WTC11 (cell line): ENCODE data around the gene FNDC3B. TPM values are rescaled to one million over a fixed set of nuclear protein-coding genes. Genes with fewer than 3 reads are reported as not detected.
A peak's percentile ranks its signal among the peaks of the same experiment; 100 is the strongest.

Experiments used
- ATAC-seq: fragments of 200-7000 bp; cut with Tn5 transposase; 2 replicates; pipeline ENCODE4 v1.10.0; 2021; ENCODE audit warnings: mild to moderate bottlenecking, moderate library complexity
- CTCF ChIA-PET: fragments of 300-600 bp; sonication (Branson Sonifier 250); formaldehyde crosslinking; loops from one replicate; lab custom pipeline; 2021; ENCODE audit warnings: antibody characterized with exemption; lab: Charles Lee
- POLR2A ChIA-PET: fragments of 350-600 bp; sonication (Branson Sonifier 250); formaldehyde crosslinking; loops from one replicate; lab custom pipeline; 2021; ENCODE audit warnings: antibody characterized with exemption; lab: Charles Lee
- DNase-seq: peaks from one replicate; pipeline ENCODE4 v3.0.0; 2021; ENCODE audit warnings: low spot score
- H3K27ac Mint-ChIP-seq: 2 replicates; pipeline ENCODE4 v1.8.0; 2021; ENCODE audit warnings: mixed read lengths
- H3K27me3 Mint-ChIP-seq: 2 replicates; pipeline ENCODE4 v1.8.0; 2021; ENCODE audit warnings: low read depth, mild to moderate bottlenecking, moderate library complexity, mixed read lengths
- H3K36me3 Mint-ChIP-seq: 2 replicates; pipeline ENCODE4 v1.8.0; 2021; ENCODE audit warnings: mixed read lengths
- H3K4me1 Mint-ChIP-seq: 2 replicates; pipeline ENCODE4 v1.8.0; 2022; ENCODE audit warnings: mixed read lengths
- H3K4me3 Mint-ChIP-seq: 2 replicates; pipeline ENCODE4 v1.8.0; 2021; ENCODE audit warnings: mild to moderate bottlenecking, moderate library complexity, mixed read lengths
- H3K9me3 Mint-ChIP-seq: 2 replicates; pipeline ENCODE4 v1.8.0; 2021; ENCODE audit warnings: mixed read lengths
- ATF1 ChIP-seq: sonication (generic); formaldehyde crosslinking; IDR thresholded peaks from 2 replicates; pipeline ENCODE4 v1.8.1; 2023; ENCODE audit warnings: mild to moderate bottlenecking, moderate library complexity, missing genetic modification reagents
- CREB1 ChIP-seq: sonication (generic); formaldehyde crosslinking; IDR thresholded peaks from 2 replicates; pipeline ENCODE4 v1.8.0; 2023; ENCODE audit warnings: mild to moderate bottlenecking, missing genetic modification reagents
- CREM ChIP-seq: sonication (generic); formaldehyde crosslinking; IDR thresholded peaks from 2 replicates; pipeline ENCODE4 v1.8.1; 2022; ENCODE audit warnings: mild to moderate bottlenecking, missing genetic modification reagents, moderate library complexity
- ELF4 ChIP-seq: sonication (generic); formaldehyde crosslinking; IDR thresholded peaks from 2 replicates; pipeline ENCODE4 v1.8.1; 2022; ENCODE audit warnings: low read depth, mild to moderate bottlenecking, moderate library complexity, missing genetic modification reagents
- EMX1 ChIP-seq: fragments of 250-450 bp; sonication (Bioruptor Pico); IDR thresholded peaks from 2 replicates; pipeline ENCODE4 v1.8.0; 2021; ENCODE audit warnings: mild to moderate bottlenecking
- KAT7 ChIP-seq: sonication (generic); formaldehyde crosslinking; IDR thresholded peaks from 2 replicates; pipeline ENCODE4 v1.8.1; 2023; ENCODE audit warnings: missing genetic modification reagents, mild to moderate bottlenecking, borderline replicate concordance
- MYBL2 ChIP-seq: sonication (generic); formaldehyde crosslinking; IDR thresholded peaks from 2 replicates; pipeline ENCODE4 v1.8.1; 2023; ENCODE audit warnings: mild to moderate bottlenecking, moderate library complexity, missing genetic modification reagents
- RORB ChIP-seq: fragments of 250-450 bp; sonication (Bioruptor Pico); IDR thresholded peaks from 2 replicates; pipeline ENCODE4 v1.9.0; 2021; ENCODE audit warnings: mild to moderate bottlenecking
- SOX15 ChIP-seq: fragments of 250-450 bp; sonication (Bioruptor Pico); IDR thresholded peaks from 2 replicates; pipeline ENCODE4 v1.9.0; 2021; ENCODE audit warnings: mild to moderate bottlenecking
- ZNF121 ChIP-seq: sonication (generic); formaldehyde crosslinking; IDR thresholded peaks from 2 replicates; pipeline ENCODE4 v1.8.0; 2023; ENCODE audit warnings: missing genetic modification reagents
- ZNF317 ChIP-seq: sonication (generic); formaldehyde crosslinking; IDR thresholded peaks from 2 replicates; pipeline ENCODE4 v1.8.1; 2023; ENCODE audit warnings: low read depth, mild to moderate bottlenecking, moderate library complexity, missing genetic modification reagents, borderline replicate concordance
- ZNF423 ChIP-seq: fragments of 250-450 bp; sonication (Bioruptor Pico); IDR thresholded peaks from 2 replicates; pipeline ENCODE4 v2.1.2; 2022; ENCODE audit warnings: mild to moderate bottlenecking, moderate library complexity
- ZNF671 ChIP-seq: fragments of 250-450 bp; sonication (Bioruptor Pico); IDR thresholded peaks from 2 replicates; pipeline ENCODE4 v1.8.0; 2021; ENCODE audit warnings: mild to moderate bottlenecking
- total RNA-seq: library from RNA; stranded (reverse); gene quantifications from 3 replicates; pipeline ENCODE4 v1.2.3, GENCODE V29; 2021
- TF ChIP-seq, protein P1 (sequence below): sonication (generic); formaldehyde crosslinking; IDR thresholded peaks from 2 replicates; pipeline ENCODE4 v1.8.0; 2023; ENCODE audit warnings: mild to moderate bottlenecking, missing genetic modification reagents
- TF ChIP-seq, protein P2 (sequence below): fragments of 250-450 bp; sonication (Bioruptor Pico); IDR thresholded peaks from 2 replicates; pipeline ENCODE4 v1.9.0; 2021; ENCODE audit warnings: mild to moderate bottlenecking, borderline replicate concordance
- TF ChIP-seq, protein P3 (sequence below): fragments of 250-450 bp; sonication (Bioruptor Pico); IDR thresholded peaks from 2 replicates; pipeline ENCODE4 v1.9.0; 2021; ENCODE audit warnings: mild to moderate bottlenecking
- TF ChIP-seq, protein P4 (sequence below): sonication (generic); formaldehyde crosslinking; IDR thresholded peaks from 2 replicates; pipeline ENCODE4 v1.8.1; 2023; ENCODE audit warnings: mild to moderate bottlenecking, missing genetic modification reagents, moderate library complexity
- TF ChIP-seq, protein P5 (sequence below): sonication (generic); formaldehyde crosslinking; IDR thresholded peaks from 2 replicates; pipeline ENCODE4 v1.8.1; 2022; ENCODE audit warnings: mild to moderate bottlenecking, missing genetic modification reagents, moderate library complexity, borderline replicate concordance
- TF ChIP-seq, protein P6 (sequence below): fragments of 250-450 bp; sonication (Bioruptor Pico); conservative IDR thresholded peaks from 2 replicates; pipeline ENCODE4 v1.9.0; 2021; ENCODE audit warnings: mild to moderate bottlenecking

Gene FNDC3B
- total RNA-seq, 1 experiment from 2014 or later, result 42.8 TPM

DNA sequence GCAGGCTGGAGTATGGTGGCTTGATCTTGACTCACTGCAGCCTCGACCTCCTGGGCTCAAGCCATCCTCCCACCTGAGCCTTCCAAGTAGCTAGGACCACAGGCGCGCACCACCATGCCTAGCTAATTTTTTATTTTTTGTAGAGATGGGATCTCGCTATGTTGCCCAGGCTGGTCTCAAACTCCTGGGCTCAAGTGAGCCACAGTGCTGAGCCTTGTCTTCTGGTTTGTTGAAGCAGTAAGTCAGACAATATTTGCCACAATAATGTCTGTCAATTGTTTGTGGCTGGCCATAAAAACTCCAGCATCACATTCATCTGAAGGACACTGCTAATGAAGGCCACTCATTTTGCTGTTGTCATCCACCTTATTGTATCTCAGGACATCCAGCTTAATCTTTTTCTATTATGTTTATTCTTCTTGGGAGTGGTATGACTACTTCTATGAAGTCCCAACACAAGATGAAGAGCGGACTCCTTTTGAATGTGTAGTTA, 185.9 kb downstream of the FNDC3B start:
- no peak for ATAC-seq
- no peak overlapping the region for H3K4me3 Mint-ChIP-seq
- H3K4me1 Mint-ChIP-seq, result peaks cover 54% of the 10 kb centered on the region
- POLR2A ChIA-PET, result no interaction called here
- CTCF ChIA-PET, result no interaction called here
- H3K9me3 Mint-ChIP-seq, result peaks cover 5% of the 10 kb centered on the region; the same call in 1 of the 2 replicates
- TF ChIP-seq EMX1 (CRISPR knock-in tag) (no peak), ZNF121 (CRISPR knock-in tag) (peak; percentile 59; the same call in 1 of the 2 replicates), ATF1 (CRISPR knock-in tag) (no peak)
- H3K27me3 Mint-ChIP-seq, result no peaks in the 10 kb centered on the region
- H3K27ac Mint-ChIP-seq, result peak overlapping the region; percentile 61; the same call in 1 of the 2 replicates
- DNase-seq, result no peak
- H3K36me3 Mint-ChIP-seq, result peaks cover 3% of the 10 kb centered on the region; the same call in 1 of the 2 replicates

DNA sequence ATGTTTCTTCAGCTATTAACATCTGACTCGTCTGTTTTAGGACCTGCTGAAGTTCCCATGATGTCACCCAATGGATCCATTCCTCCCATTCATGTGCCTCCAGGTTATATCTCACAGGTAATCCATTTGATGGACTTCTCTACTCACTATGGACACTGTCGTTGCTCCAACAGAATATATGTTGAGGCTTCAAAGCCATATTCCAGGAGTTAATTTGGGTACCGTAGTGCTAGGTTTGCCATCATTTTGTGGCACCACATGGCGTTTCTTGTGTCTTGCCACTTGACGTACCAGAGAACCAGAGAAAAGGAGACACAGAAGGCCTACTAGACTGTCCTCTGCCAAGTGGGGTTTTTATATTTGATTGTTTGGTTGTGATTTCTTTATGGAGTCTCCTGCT, 187.5 kb downstream of the FNDC3B start:
- ChIA-PET POLR2A (no interaction called here), CTCF (interaction anchor here (0.5 kb wide), 1 partner anchor 218 kb away, joined by 3 read pairs; no protein-coding TSS in a partner anchor)
- TF ChIP-seq, protein P1, sequence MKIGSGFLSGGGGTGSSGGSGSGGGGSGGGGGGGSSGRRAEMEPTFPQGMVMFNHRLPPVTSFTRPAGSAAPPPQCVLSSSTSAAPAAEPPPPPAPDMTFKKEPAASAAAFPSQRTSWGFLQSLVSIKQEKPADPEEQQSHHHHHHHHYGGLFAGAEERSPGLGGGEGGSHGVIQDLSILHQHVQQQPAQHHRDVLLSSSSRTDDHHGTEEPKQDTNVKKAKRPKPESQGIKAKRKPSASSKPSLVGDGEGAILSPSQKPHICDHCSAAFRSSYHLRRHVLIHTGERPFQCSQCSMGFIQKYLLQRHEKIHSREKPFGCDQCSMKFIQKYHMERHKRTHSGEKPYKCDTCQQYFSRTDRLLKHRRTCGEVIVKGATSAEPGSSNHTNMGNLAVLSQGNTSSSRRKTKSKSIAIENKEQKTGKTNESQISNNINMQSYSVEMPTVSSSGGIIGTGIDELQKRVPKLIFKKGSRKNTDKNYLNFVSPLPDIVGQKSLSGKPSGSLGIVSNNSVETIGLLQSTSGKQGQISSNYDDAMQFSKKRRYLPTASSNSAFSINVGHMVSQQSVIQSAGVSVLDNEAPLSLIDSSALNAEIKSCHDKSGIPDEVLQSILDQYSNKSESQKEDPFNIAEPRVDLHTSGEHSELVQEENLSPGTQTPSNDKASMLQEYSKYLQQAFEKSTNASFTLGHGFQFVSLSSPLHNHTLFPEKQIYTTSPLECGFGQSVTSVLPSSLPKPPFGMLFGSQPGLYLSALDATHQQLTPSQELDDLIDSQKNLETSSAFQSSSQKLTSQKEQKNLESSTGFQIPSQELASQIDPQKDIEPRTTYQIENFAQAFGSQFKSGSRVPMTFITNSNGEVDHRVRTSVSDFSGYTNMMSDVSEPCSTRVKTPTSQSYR (CRISPR knock-in tag), result no peak
- TF ChIP-seq ELF4 (CRISPR knock-in tag) (no peak), ZNF423 (CRISPR knock-in tag) (no peak), ZNF317 (CRISPR knock-in tag) (no peak), SOX15 (CRISPR knock-in tag) (no peak), CREB1 (no peak), KAT7 (CRISPR knock-in tag) (no peak), CREM (CRISPR knock-in tag) (no peak), MYBL2 (CRISPR knock-in tag) (no peak), RORB (no peak), ZNF671 (CRISPR knock-in tag) (no peak)
- TF ChIP-seq, protein P2, sequence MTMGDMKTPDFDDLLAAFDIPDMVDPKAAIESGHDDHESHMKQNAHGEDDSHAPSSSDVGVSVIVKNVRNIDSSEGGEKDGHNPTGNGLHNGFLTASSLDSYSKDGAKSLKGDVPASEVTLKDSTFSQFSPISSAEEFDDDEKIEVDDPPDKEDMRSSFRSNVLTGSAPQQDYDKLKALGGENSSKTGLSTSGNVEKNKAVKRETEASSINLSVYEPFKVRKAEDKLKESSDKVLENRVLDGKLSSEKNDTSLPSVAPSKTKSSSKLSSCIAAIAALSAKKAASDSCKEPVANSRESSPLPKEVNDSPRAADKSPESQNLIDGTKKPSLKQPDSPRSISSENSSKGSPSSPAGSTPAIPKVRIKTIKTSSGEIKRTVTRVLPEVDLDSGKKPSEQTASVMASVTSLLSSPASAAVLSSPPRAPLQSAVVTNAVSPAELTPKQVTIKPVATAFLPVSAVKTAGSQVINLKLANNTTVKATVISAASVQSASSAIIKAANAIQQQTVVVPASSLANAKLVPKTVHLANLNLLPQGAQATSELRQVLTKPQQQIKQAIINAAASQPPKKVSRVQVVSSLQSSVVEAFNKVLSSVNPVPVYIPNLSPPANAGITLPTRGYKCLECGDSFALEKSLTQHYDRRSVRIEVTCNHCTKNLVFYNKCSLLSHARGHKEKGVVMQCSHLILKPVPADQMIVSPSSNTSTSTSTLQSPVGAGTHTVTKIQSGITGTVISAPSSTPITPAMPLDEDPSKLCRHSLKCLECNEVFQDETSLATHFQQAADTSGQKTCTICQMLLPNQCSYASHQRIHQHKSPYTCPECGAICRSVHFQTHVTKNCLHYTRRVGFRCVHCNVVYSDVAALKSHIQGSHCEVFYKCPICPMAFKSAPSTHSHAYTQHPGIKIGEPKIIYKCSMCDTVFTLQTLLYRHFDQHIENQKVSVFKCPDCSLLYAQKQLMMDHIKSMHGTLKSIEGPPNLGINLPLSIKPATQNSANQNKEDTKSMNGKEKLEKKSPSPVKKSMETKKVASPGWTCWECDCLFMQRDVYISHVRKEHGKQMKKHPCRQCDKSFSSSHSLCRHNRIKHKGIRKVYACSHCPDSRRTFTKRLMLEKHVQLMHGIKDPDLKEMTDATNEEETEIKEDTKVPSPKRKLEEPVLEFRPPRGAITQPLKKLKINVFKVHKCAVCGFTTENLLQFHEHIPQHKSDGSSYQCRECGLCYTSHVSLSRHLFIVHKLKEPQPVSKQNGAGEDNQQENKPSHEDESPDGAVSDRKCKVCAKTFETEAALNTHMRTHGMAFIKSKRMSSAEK (CRISPR knock-in tag), result no peak
- TF ChIP-seq, protein P3, sequence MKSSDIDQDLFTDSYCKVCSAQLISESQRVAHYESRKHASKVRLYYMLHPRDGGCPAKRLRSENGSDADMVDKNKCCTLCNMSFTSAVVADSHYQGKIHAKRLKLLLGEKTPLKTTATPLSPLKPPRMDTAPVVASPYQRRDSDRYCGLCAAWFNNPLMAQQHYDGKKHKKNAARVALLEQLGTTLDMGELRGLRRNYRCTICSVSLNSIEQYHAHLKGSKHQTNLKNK (CRISPR knock-in tag), result no peak
- TF ChIP-seq, protein P4, sequence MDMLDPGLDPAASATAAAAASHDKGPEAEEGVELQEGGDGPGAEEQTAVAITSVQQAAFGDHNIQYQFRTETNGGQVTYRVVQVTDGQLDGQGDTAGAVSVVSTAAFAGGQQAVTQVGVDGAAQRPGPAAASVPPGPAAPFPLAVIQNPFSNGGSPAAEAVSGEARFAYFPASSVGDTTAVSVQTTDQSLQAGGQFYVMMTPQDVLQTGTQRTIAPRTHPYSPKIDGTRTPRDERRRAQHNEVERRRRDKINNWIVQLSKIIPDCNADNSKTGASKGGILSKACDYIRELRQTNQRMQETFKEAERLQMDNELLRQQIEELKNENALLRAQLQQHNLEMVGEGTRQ (CRISPR knock-in tag), result no peak
- TF ChIP-seq, protein P5, sequence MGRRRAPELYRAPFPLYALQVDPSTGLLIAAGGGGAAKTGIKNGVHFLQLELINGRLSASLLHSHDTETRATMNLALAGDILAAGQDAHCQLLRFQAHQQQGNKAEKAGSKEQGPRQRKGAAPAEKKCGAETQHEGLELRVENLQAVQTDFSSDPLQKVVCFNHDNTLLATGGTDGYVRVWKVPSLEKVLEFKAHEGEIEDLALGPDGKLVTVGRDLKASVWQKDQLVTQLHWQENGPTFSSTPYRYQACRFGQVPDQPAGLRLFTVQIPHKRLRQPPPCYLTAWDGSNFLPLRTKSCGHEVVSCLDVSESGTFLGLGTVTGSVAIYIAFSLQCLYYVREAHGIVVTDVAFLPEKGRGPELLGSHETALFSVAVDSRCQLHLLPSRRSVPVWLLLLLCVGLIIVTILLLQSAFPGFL (CRISPR knock-in tag), result no peak
- TF ChIP-seq, protein P6, sequence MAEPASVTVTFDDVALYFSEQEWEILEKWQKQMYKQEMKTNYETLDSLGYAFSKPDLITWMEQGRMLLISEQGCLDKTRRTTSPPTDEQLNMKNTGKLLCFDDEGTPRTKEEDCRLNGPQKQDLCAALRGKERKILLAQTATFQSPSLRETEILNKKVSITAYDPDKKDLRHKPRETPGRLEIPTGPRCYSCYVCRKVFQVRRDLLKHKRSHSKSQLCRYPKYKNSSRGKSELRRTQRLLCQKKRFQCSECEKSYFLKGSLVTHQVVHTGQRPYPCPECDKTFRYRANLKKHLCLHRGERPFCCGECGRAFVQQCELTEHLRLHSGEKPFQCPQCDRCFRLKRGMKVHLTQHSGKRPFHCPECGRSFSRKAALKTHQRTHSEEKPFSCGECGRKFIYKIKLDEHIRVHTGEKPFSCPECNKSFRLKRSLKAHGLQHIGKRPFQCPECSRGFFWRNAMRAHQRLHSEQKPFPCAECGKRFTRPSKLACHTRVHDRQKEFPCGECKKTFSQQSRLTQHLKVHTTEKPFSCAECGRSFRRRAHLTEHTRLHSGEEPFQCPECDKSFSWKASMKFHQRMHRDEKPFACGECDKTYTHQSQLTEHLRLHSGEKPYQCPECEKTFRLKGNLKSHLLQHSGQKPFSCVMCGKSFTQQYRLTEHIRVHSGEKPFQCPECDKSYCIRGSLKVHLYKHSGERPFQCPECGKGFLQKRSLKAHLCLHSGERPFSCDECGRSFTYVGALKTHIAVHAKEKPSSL (CRISPR knock-in tag), result no peak
- ATAC-seq (no peak), DNase-seq (no peak)
- H3K4me1 Mint-ChIP-seq, result peaks cover 44% of the 10 kb centered on the region
- H3K27me3 Mint-ChIP-seq, result no peaks in the 10 kb centered on the region
- H3K4me3 Mint-ChIP-seq, result no peak overlapping the region
- H3K27ac Mint-ChIP-seq, result 0 out of 2 replicates have a peak overlapping the region, but pooled peaks have one; percentile 17
- H3K36me3 Mint-ChIP-seq, result peaks cover 7% of the 10 kb centered on the region; the same call in 1 of the 2 replicates
- H3K9me3 Mint-ChIP-seq, result peaks cover 5% of the 10 kb centered on the region; the same call in 1 of the 2 replicates
